Lung (tissue), 12 donors: ENCODE data around the gene NKG7. TPM values are rescaled to one million over a fixed set of nuclear protein-coding genes. Genes with fewer than 3 reads are reported as not detected.

Source experiments
- ATAC-seq: fragments of 200-7000 bp; cut with Tn5 transposase; one replicate; pipeline ENCODE4 v1.9.1; 2020; ENCODE audit warnings: moderate number of reproducible peaks; ENCODE audit not compliant: insufficient read depth, low FRiP score
- DNase-seq, 3 donors: peaks; one replicate each; pipeline ENCODE4 v3.0.0-alpha.2; 2013 to 2017
- H3K27ac ChIP-seq, 2 donors: one replicate each; pipeline ENCODE4 v1.5.1; 2013; ENCODE audit warnings: mild to moderate bottlenecking in 2 of 2, moderate library complexity in 2 of 2, control low read depth in 1 of 2, inconsistent platforms in 1 of 2, low read depth in 1 of 2, low read length in 1 of 2
- H3K27me3 ChIP-seq, 3 donors: one replicate each; pipeline ENCODE4 v1.5.1; 2013; ENCODE audit warnings: low read length in 2 of 3; ENCODE audit not compliant: control insufficient read depth in 3 of 3, insufficient read depth in 3 of 3
- H3K36me3 ChIP-seq, 4 donors: one replicate each; pipeline ENCODE4 v1.5.1; 2013; ENCODE audit warnings: low read length in 4 of 4, mild to moderate bottlenecking in 1 of 4, moderate library complexity in 1 of 4; ENCODE audit not compliant: control insufficient read depth in 4 of 4, insufficient read depth in 4 of 4
- H3K4me1 ChIP-seq, 5 donors: one replicate each; pipeline ENCODE4 v1.5.1; 2013; ENCODE audit warnings: low read length in 5 of 5, mild to moderate bottlenecking in 2 of 5, moderate library complexity in 1 of 5; ENCODE audit not compliant: control insufficient read depth in 5 of 5, insufficient read depth in 5 of 5
- H3K4me3 ChIP-seq: one replicate; pipeline ENCODE4 v1.5.1; 2013; ENCODE audit warnings: mild to moderate bottlenecking, control low read depth, moderate library complexity
- H3K9ac ChIP-seq, 2 donors: one replicate each; pipeline ENCODE4 v1.5.1; 2013; ENCODE audit warnings: low read length in 2 of 2, control low read depth in 1 of 2; ENCODE audit not compliant: insufficient read depth in 1 of 2
- H3K9me3 ChIP-seq, 4 donors: one replicate each; pipeline ENCODE4 v1.5.1; 2013; ENCODE audit warnings: low read length in 3 of 4, mild to moderate bottlenecking in 1 of 4, moderate library complexity in 1 of 4; ENCODE audit not compliant: control insufficient read depth in 4 of 4, insufficient read depth in 3 of 4
- WGBS, 2 donors: extraction: QIAGEN DNeasy Blood & Tissue Kit; methylation state at CpG; one replicate each; pipeline ENCODE4 v1.1.7; 2013; 5-methylcytosine and 5-hydroxymethylcytosine counted together
- polyA plus RNA-seq, 2 donors: library from polyadenylated mRNA; stranded (reverse); fragments of 200-250 nt; gene quantifications; one replicate each; pipeline ENCODE4 v1.2.1, GENCODE V29; 2013
- total RNA-seq, 2 donors: library from RNA; depleted of rRNA in 1 of 2; stranded (reverse); fragments of >200 nt in 1 of 2; gene quantifications; one replicate each; pipeline ENCODE4 v1.2.1, GENCODE V29; 2014 to 2021
- TF ChIP-seq, protein P1 (sequence below): IDR thresholded peaks from 2 replicates; pipeline ENCODE4 v1.5.1; 2012; ENCODE audit warnings: mild to moderate bottlenecking; ENCODE audit errors: control extremely low read depth, extremely low read depth
- donor health status: control.
- donor health status: control.
- donor health status: Bipolar disorder and iron deficiency.
- donor health status: healthy.
- donor health status: DM: yes; HTN: yes; CAD: no.

Gene NKG7
- total and polyA plus RNA-seq, 4 donors: 12.7 to 328 (median 14.8) TPM

DNA sequence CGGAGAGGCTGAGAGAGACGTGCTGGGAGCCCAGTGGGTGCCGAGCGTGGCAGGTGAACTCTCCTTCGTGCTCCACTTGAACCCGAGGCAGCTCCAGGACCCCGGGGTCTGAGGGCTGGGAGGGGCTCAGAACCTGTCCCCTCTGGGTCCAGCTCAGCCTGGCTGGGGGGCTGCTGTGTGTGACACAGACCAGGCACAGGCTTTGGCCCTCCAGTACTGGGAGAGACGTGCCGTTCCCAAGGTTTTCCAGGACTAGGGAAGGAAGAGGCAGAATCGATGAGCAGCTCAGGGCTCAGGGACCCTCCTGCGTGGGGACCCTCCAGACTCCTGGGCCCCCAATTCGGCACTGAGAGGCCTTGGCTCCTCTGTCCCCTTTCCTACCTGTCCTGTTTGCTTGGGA, 42.7 kb upstream of the NKG7 start:
- H3K27ac ChIP-seq: no peak overlapping the region
- H3K4me3 ChIP-seq: no peak overlapping the region
- TF ChIP-seq, protein P1, sequence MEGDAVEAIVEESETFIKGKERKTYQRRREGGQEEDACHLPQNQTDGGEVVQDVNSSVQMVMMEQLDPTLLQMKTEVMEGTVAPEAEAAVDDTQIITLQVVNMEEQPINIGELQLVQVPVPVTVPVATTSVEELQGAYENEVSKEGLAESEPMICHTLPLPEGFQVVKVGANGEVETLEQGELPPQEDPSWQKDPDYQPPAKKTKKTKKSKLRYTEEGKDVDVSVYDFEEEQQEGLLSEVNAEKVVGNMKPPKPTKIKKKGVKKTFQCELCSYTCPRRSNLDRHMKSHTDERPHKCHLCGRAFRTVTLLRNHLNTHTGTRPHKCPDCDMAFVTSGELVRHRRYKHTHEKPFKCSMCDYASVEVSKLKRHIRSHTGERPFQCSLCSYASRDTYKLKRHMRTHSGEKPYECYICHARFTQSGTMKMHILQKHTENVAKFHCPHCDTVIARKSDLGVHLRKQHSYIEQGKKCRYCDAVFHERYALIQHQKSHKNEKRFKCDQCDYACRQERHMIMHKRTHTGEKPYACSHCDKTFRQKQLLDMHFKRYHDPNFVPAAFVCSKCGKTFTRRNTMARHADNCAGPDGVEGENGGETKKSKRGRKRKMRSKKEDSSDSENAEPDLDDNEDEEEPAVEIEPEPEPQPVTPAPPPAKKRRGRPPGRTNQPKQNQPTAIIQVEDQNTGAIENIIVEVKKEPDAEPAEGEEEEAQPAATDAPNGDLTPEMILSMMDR: no peak
- WGBS, 2 donors: 85 to 91% methylated on average over 12 of the region's 12 CpGs
- no peaks in the 10 kb centered on the region for H3K27me3 ChIP-seq
- ATAC-seq (no peak), DNase-seq (no peak)
- no peaks in the 10 kb centered on the region for H3K36me3 ChIP-seq
- no peak overlapping the region for H3K9ac ChIP-seq
- H3K4me1 ChIP-seq: no peaks in the 10 kb centered on the region
- H3K9me3 ChIP-seq: no peaks in the 10 kb centered on the region

DNA sequence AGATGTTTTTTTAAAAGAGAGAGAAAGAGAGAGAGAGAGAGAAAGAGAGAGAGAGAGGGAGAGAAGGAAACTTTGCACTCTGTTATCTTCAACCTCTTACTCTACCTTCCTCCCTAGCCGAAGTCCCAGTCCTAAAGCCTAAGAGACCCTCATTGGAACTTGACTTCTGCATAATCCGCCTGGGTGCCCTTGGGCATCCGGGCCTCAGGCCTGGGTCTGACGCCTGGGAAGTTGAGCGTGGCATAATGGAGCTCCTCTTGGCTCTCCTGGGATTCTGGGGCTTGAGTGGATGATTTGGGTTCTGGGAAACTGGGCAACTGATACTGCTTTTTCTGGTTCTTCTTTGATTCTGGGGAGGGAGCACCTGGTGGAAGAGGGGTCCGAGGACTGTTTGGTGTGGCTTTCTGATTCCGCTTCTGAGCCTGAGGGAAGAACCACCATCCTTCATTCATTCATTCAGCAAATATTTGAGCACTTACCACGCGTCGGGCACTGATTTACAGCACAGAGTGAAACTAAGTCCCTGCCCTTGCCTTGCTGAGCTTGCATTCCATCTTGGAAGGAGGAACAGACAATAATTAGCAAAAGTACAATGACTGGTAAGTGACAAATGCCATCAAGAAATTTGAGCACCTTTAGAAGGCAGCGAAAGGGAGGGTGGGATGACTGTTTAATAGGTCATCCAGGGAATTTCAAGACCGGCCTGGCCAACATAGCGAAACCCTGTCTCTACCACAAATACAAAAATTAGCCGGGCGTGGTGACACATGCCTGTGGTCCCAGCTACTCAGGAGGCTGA, 38.7 kb upstream of the NKG7 start:
- DNase-seq (no peak), ATAC-seq (no peak)
- no peaks in the 10 kb centered on the region for H3K36me3 ChIP-seq
- H3K4me1 ChIP-seq: no peaks in the 10 kb centered on the region
- WGBS, 2 donors: 94% methylated on average over 15 of the region's 15 CpGs
- TF ChIP-seq, protein P1: no peak
- H3K27ac ChIP-seq: no peak overlapping the region
- no peak overlapping the region for H3K9ac ChIP-seq
- no peak overlapping the region for H3K4me3 ChIP-seq
- peaks cover 0 to 4% (median 0%) of the 10 kb centered on the region in 4 donors for H3K9me3 ChIP-seq
- H3K27me3 ChIP-seq: no peaks in the 10 kb centered on the region

DNA sequence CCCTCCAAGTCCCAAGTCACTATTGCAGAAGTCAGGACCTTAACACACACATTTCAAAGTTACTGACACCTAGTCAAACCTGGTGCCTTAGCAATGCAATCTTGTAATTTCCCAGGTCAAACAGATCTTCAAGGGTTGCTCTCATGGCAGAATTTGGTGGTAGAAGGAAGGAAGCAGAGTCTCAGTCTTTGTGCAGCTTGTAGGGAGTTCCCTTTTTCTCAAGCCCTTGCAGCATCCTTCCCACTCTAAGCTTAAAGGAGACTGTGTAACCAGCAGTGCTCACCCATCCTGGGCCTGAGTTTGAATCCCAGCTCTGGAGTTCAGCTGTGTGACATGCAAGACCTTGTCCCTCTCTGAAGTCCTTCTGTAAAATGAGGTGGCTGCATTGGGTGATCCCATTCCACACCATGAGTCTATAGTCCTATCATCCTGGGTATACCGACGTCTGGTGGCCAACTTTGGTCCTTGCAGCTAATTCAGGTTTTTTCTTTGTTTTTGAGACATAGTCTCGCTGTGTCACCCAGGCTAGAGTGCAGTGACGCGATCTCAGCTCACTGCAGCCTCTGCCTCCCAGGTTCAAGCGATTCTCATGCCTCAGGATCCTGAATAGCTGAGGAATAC, 35.2 kb upstream of the NKG7 start:
- 44 to 47% methylated on average over 6 of the region's 6 CpGs for WGBS, 2 donors
- ATAC-seq: peak; percentile 62
- peak overlapping the region in 1 of 2 donors; percentile 44 for H3K27ac ChIP-seq

More for the DNA sequence above, 35.2 kb upstream of the NKG7 start:
- Histone ChIP-seq H3K9ac (no peak overlapping the region), H3K4me1 (no peaks in the 10 kb centered on the region), H3K4me3 (no peak overlapping the region), H3K36me3 (no peaks in the 10 kb centered on the region), H3K9me3 (peaks cover 0 to 7% (median under 1%) of the 10 kb centered on the region in 4 donors), H3K27me3 (no peaks in the 10 kb centered on the region)
- DNase-seq: peak in 2 of 3 donors; percentile 25 to 27
- TF ChIP-seq, protein P1: peak; percentile 35
